8988T (cell line): ENCODE measurements around the gene PRKACA.

Source experiments
- DNase-seq: peaks from one replicate; pipeline ENCODE4 v3.0.0; 2011

Gene PRKACA

GRCh38 chr19:14116525-14116917, 1.0 kb downstream of the PRKACA start:
- DNase-seq = no peak

GRCh38 chr19:14115756-14116155, 1.8 kb downstream of the PRKACA start:
- DNase-seq = no peak

DNA sequence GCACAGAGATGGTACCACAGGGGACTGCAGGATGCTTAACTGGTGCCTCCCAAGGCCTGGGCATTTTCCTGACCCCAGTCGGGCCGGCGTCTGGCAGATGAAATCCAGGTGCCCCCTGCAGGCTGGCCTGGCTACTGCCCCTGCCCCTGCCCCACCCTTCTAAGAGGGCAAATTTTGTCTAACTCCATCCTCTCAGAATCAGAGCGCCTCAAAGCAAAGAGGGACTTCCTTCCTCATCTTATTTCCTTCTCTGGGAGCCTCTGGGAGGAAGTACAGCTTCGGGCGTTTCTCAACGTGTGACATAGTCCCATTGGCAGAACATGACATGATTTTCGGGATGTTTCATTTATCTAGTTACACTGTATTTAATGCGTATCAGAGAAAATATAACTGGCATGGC, 2.7 kb downstream of the PRKACA start:
- peak; percentile 62 for DNase-seq

- DNase-seq = no peak
Measured at GRCh38 chr19:14114439-14114838, 3.1 kb downstream of the PRKACA start.

GRCh38 chr19:14113762-14114414, 3.7 kb downstream of the PRKACA start:
- DNase-seq = no peak

- no peak for DNase-seq
Measured at GRCh38 chr19:14112809-14113385, 4.7 kb downstream of the PRKACA start.

- no peak for DNase-seq
Measured at GRCh38 chr19:14112051-14112808, 5.3 kb downstream of the PRKACA start.

DNA sequence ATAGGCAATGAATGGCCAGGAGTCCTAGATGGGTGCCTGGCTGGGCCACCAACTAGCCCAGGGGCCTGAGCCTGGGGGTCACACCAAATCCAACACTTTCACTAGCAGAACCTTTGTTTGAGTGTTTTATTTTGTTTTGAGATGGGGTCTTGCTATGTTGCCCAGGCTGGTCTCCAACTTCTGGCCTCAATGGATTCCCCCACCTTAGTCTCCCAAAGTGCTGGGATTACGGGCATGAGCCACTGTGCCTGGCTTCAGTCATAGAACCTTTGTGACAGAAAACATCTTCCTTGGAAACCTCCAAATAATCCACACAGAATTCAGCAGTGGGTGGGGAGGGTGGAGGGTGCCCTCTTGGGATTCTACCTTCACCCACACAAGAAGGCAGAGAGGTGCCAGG, 6.1 kb downstream of the PRKACA start:
- DNase-seq = no peak

GRCh38 chr19:14110650-14111049, 6.9 kb downstream of the PRKACA start:
- no peak for DNase-seq

DNA sequence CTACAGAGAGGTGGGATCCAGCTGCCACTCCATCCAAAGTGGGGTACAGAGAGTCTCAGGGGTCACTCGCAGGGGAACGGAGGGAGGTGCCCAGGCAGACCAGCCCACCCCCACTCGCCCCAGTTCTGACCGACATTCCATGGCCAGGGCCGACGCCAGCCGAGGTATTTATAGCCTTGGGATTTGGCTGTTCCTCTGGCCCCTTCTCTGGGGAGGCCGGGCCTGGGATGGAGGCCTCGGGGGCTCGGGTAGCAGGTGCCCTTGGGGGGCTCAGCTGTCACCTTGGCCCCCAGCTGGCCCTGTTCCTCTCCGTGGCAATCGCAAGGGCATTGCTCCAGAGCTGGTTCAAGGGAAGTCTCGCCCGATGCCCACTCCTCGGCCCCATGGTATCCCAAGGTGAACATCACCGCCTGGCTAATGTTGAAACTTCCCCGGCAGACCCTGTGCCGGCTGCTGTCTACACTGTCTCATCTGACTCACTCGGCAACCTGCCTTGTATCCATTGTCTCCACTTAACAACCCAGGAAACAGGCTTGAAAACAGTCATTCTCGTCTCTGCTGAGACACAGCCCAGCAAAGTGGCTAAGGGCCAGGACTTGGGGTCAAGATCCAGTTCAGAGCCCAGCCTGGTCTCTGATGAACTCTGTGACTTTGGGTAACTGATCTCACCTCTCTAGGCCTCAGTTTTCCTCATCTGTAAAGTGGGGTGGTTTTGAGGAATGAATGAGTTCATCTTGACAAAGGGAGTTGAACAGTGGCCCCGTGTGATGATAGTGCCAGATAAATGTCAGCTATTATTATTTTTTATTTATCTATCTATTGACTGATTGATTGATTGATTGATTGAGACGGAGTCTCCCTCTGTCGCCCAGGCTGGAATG, 9.7 kb downstream of the PRKACA start:
- DNase-seq = no peak

GRCh38 chr19:14106840-14107239, 10.7 kb downstream of the PRKACA start:
- no peak for DNase-seq

DNA sequence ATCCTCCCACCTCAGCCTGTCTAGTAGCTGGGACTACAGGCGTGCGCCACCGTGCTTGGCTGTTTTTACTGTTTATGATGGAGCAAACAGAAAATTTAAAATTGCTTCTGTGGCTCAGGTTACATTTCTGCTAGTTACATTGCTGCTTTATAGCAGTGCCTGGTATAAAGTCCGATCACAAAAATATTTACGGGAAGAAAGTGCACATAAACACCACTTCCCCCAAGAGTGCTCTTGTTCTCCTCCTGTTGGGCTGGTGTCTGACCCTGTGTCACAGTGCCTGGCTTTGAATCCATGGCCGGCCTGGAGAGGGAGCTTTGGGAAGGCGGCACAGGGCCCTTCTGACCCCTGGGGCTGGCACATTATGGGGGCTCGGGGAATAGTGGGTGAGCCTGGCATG, 11.9 kb downstream of the PRKACA start:
- no peak for DNase-seq

DNA sequence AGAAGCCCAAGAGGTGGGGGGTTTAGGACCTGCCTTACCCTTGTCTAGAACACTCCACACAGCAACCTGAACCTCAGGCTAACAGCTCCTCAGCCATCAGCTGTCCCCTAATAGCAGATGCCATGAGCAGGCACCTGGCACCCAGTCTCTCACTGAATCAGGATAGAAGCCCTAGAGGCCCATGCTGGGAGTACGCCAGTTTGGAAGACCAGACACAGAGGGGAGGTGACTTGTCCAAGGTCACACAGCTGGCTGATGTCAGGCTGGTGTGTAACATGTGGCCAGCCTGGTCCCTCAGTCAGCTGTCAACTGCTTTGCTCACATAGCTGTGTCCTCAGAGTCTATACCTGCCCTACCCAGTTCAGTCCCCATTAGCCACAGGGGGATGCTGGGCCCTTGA, 14.3 kb downstream of the PRKACA start:
- no peak for DNase-seq

DNA sequence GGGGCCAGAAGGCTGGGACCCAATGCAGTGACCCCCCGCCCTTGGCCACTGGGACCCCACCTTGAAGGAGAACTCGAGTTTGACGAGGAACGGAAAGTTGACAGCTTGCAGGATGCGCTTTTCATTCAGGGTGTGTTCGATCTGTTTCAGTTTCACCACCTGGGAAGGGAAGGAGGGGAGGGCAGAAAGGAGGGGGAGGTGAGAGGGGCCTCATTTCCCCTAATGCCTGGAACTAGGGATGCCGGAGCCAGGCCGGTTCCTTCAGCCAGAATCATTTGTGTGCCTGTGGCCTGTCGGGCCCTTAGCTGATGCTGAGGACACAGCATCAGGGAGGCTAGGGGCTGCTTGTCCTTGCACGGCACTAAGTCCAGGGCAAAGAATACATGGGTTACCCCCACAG, 14.8 kb downstream of the PRKACA start:
- no peak for DNase-seq

DNA sequence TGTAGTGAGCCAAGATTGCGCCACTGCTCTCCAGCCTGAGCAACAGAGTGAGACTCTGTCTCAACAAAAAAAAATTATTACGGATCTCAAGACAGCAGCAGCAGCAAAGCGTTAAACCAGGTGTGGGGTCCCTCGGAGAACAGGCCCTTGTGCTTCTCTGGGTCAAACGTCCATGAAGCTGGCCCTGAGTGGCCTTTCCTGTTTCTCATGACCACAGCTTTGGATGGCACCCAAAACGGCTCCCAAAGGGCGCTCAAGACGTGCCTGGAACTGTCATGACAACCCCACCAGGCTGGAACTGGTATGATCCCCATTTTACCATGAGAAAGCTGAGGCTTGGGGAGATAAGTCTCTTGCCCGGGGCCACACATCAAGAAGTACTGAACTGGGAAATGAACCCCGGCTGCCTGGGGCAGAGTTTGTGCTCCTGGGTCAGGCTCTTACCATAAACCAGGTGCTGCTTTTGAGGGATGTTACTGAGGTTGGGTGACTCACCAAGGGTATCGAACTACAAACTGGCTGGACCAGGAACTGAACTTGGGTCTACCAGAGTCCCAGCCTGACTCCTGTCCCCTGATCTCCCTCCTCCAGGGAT, 15.4 kb downstream of the PRKACA start:
- no peak for DNase-seq

GRCh38 chr19:14101003-14101545, 16.5 kb downstream of the PRKACA start:
- no peak for DNase-seq

GRCh38 chr19:14097532-14098151, 19.9 kb downstream of the PRKACA start:
- no peak for DNase-seq

DNA sequence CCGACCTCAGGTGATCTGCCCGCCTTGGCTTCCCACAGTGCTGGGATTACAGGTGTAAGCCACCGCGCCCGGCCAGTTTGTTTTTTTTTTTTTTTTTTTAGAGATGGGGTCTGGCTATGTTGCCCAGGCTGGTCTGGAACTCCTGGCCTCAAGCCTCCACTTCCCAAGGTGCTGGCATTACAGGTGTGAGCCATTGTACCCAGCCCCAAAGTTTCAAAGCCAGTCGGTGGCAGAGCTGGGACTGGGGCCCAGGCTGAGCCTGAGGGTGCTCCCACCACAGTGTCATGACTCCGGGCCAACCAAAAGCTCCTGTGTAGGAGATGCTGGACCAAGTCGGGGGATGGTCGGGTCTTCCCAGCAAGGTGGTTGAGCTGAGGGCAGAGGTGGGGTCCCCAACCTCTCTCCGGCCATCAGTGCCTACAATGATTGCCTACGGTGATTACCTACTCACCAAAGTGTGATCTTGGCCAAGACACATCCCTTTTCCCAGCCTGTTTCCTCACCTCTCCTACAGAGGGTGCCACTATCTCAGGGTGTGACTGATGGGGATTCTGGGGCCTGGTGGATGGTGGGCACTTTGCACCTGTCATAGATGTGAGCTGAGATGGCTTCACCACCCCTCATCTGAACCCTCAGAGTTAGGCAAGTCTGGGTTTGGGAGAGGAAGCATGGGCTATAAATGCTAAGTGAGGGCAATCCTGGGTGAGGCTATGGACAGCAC, 21.1 kb downstream of the PRKACA start:
- DNase-seq = no peak

GRCh38 chr19:14094854-14095253, 22.7 kb downstream of the PRKACA start:
- no peak for DNase-seq

DNA sequence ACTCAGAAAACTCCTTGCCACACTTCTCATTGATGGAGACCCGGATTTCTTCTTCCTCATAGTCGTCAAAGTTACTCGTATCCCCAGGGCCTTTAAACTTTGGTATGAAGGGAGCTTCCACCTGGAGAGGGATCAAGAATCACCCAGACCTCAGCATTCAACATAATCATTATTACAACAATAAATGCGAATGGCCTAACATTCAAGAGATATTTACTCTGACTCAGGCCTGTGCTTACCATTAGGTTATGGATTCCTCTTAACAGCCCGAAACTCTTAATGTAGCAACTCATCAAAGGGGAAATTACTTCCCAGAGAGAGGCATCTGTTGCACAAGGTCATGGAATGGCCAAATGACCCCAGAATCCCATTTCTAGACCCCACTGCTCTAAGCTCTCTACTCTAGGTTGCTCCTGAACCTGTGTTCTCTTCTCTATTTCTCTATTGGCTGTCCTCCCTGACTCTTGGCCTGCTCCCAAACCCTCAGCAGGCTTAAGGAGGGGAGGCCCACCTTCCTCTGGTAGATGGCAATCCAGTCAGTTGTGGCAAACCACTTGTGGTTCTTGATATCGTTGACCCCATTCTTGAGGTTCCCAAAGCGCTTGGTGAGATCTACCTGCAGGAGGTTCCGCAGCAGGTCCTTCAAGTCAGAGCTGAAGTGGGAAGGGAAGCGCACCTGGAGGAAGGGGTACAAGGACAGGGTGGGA, 24.3 kb downstream of the PRKACA start:
- no peak for DNase-seq
